ENCODE measurements around the gene ILDR1. TPM values are rescaled to one million over a fixed set of nuclear protein-coding genes. Genes with fewer than 3 reads are reported as not detected.

The ILDR1 gene
- polyA plus RNA-seq, 1 donor from 2014 or later, result not detected

- no peaks in the 10 kb centered on the region for H3K27me3 ChIP-seq (ENCODE audit: insufficient read depth, low read depth, low read length)
- no peak overlapping the region for H2AFZ ChIP-seq (ENCODE audit: low read depth, low read length)
- no peaks in the 10 kb centered on the region for H3F3A ChIP-seq (ENCODE audit: insufficient read depth, low read length, poor library complexity, severe bottlenecking)
- no peak overlapping the region for H3K4me3 ChIP-seq (ENCODE audit: low read length)
- no peak overlapping the region for H3K4me2 ChIP-seq (ENCODE audit: low read length)
- no peak overlapping the region for H3K9ac ChIP-seq (ENCODE audit: low read length)
- H3K79me2 ChIP-seq (replicated peaks; ENCODE audit: insufficient read depth, low read length), result no peaks in the 10 kb centered on the region
- H3K9me3 ChIP-seq (ENCODE audit: low read length), result no peaks in the 10 kb centered on the region
- no peaks in the 10 kb centered on the region for H3K9me2 ChIP-seq (ENCODE audit: insufficient read depth, low read length)
- H3K27ac ChIP-seq (ENCODE audit: low read length), result no peak overlapping the region
- TF ChIP-seq RAD21 (conservative IDR thresholded peaks at IDR 0.05), result no peak
- H4K20me1 ChIP-seq (ENCODE audit: insufficient read depth), result no peaks in the 10 kb centered on the region
- H3K36me3 ChIP-seq (ENCODE audit: insufficient read depth, low read length), result no peaks in the 10 kb centered on the region
Measured at GRCh38 chr3:122030381-122031122, 8.5 kb upstream of the ILDR1 start.

GRCh38 chr3:122025296-122025695, 3.2 kb upstream of the ILDR1 start:
- Histone ChIP-seq H3K36me3 (ENCODE audit: insufficient read depth, low read length) (no peaks in the 10 kb centered on the region), H3F3A (ENCODE audit: insufficient read depth, low read length, poor library complexity, severe bottlenecking) (no peaks in the 10 kb centered on the region), H3K27ac (ENCODE audit: low read length) (no peak overlapping the region), H3K9me2 (ENCODE audit: insufficient read depth, low read length) (no peaks in the 10 kb centered on the region), H4K20me1 (ENCODE audit: insufficient read depth) (no peaks in the 10 kb centered on the region), H3K9ac (ENCODE audit: low read length) (no peak overlapping the region), H3K27me3 (ENCODE audit: insufficient read depth, low read depth, low read length) (no peaks in the 10 kb centered on the region), H3K79me2 (replicated peaks; ENCODE audit: insufficient read depth, low read length) (no peaks in the 10 kb centered on the region), H2AFZ (ENCODE audit: low read depth, low read length) (no peak overlapping the region), H3K4me2 (ENCODE audit: low read length) (no peak overlapping the region), H3K4me3 (ENCODE audit: low read length) (no peak overlapping the region), H3K9me3 (ENCODE audit: low read length) (no peaks in the 10 kb centered on the region)
- no peak for TF ChIP-seq EP300 (conservative IDR thresholded peaks at IDR 0.05; ENCODE audit: poor library complexity, severe bottlenecking)
- no peak for TF ChIP-seq TAF1 (IDR thresholded peaks at IDR 0.05; ENCODE audit: low read depth)
- TF ChIP-seq SMC3 (conservative IDR thresholded peaks at IDR 0.05; ENCODE audit: poor library complexity), result no peak
- no peak for TF ChIP-seq POLR2AphosphoS5 (IDR thresholded peaks at IDR 0.05)
- TF ChIP-seq REST (IDR thresholded peaks at IDR 0.05; ENCODE audit: borderline replicate concordance), result no peak
- no peak for TF ChIP-seq EZH2 (IDR thresholded peaks at IDR 0.05; ENCODE audit: borderline replicate concordance, insufficient read depth, low read length, poor library complexity, severe bottlenecking)
- no peak for TF ChIP-seq MXI1 (conservative IDR thresholded peaks at IDR 0.05; ENCODE audit: poor library complexity, severe bottlenecking)
- TF ChIP-seq RAD21 (conservative IDR thresholded peaks at IDR 0.05), result no peak
- TF ChIP-seq CTCF (IDR thresholded peaks at IDR 0.05; ENCODE audit: poor library complexity, severe bottlenecking), result no peak

All from neural cell (in vitro differentiated cells).